Epithelial cell of proximal tubule (primary cell): ENCODE measurements around the gene GALNT9. TPM values are rescaled to one million over a fixed set of nuclear protein-coding genes. Genes with fewer than 3 reads are reported as not detected.

Experiments used
- DNase-seq: peaks from one replicate; pipeline ENCODE4 v3.0.0-alpha.2; 2011; ENCODE audit warnings: low read depth
- H3K4me3 ChIP-seq: 2 replicates; pipeline ENCODE4 v1.5.1; 2011; ENCODE audit warnings: low read depth, mild to moderate bottlenecking, low read length
- total RNA-seq: library from RNA; depleted of rRNA; stranded (reverse); fragments of >200 nt; gene quantifications from 2 replicates; pipeline ENCODE4 v1.2.3, GENCODE V29; 2015
- TF ChIP-seq, protein P1 (sequence below): conservative IDR thresholded peaks from 2 replicates; pipeline ENCODE4 v1.5.1; 2012; ENCODE audit warnings: low read depth, mild to moderate bottlenecking, low read length

Gene GALNT9
- total RNA-seq, 1 donor from 2014 or later = not detected

DNA sequence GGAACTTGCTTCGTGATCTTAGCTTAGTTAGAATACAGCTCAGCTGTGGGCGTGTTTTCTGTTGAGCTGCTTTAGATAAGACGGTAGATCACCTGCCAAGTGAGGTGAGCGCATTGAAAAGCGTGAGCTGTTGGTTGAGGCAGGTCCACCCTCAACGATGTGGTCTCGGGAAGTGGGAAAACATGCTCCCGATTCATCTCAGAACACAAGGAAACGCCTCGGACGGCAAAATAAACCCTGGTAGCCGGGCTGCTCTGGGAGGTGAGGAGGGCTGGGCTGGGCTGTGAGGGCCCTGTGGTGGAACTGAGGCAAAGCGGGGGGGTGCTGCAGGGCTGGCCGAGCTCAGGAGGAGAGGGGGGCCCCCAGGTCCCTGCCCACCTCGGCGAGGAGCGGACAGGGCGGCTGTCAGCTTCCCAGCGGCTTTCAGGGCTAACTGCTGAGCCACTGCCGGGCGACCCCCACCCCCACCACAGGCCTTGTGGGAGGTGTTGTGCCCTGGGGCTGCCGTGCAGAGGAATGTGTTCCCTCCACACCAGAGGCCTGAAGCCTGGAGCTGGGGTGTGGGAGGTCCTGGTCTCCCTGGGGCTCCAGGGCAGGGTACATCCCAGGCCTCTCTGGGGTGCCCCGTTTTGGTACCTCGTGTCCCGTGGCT, 154.4 kb downstream of the GALNT9 start:
- no peak overlapping the region for H3K4me3 ChIP-seq
- no peak for DNase-seq
- TF ChIP-seq, protein P1, sequence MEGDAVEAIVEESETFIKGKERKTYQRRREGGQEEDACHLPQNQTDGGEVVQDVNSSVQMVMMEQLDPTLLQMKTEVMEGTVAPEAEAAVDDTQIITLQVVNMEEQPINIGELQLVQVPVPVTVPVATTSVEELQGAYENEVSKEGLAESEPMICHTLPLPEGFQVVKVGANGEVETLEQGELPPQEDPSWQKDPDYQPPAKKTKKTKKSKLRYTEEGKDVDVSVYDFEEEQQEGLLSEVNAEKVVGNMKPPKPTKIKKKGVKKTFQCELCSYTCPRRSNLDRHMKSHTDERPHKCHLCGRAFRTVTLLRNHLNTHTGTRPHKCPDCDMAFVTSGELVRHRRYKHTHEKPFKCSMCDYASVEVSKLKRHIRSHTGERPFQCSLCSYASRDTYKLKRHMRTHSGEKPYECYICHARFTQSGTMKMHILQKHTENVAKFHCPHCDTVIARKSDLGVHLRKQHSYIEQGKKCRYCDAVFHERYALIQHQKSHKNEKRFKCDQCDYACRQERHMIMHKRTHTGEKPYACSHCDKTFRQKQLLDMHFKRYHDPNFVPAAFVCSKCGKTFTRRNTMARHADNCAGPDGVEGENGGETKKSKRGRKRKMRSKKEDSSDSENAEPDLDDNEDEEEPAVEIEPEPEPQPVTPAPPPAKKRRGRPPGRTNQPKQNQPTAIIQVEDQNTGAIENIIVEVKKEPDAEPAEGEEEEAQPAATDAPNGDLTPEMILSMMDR = no peak

DNA sequence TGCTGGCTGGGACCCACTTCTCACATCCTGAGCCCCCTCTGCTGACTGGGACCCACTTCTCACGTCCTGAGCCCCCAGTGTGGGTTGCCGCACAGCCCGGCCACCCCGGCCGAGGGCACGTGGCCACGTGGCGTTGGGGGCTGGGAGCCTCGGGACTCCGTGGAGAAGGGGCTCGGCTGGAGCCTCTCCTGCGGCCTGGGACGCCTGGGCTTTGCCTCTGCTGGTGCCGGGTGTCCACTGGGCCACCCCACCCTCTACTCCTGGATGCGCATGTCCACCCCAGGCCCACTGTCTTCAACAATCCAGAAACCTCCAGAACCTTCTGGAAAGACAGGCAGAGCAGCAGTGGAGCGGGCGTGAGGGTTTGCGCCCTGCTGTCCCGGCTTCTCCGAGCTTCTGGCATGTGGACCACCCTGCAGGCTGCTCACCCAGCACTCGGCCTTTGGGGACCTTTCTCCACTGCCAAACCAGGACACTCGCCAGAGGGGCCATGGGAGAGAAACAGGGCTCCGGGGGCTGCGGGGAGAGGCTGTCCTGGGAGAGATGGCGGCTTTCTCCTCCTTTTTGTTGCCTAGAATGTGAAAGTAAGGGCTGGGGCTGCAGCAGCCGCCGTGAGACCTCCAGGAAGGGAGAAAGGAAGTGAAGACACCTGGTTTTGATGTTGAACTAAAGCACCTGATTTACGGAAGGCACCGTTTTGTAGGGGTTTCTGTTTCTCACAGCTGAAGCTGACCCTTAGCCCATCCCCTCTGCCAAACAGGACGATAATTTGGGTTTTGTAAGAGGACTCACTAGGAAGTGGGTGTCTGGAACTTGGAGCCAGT, 155.2 kb downstream of the GALNT9 start:
- DNase-seq = no peak
- TF ChIP-seq, protein P1 = no peak
- no peak overlapping the region for H3K4me3 ChIP-seq

GRCh38 chr12:132173135-132174014, 156.0 kb downstream of the GALNT9 start:
- no peak overlapping the region for H3K4me3 ChIP-seq
- TF ChIP-seq, protein P1 = no peak
- DNase-seq = no peak

DNA sequence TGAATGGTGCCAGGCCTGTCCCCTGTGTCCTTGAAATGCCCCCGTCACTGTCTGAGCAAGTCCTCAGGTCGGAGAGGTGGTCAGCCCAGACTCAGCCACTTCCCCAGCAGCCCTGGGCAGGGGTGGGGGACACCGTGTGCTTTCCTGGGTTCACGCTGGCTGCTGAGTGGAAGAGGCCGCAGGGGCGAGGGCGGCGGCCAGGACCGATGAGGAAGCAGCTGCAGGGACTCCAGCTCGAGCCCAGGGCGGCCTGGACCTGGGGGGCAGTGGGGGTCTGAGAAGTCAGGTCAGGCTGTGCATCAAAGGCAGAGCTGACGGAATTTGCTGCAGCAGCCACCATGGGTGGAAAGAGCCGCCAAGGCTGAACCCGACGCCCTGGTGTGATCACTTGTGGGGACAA, 156.8 kb downstream of the GALNT9 start:
- TF ChIP-seq, protein P1 = no peak
- no peak for DNase-seq
- H3K4me3 ChIP-seq = no peak overlapping the region

DNA sequence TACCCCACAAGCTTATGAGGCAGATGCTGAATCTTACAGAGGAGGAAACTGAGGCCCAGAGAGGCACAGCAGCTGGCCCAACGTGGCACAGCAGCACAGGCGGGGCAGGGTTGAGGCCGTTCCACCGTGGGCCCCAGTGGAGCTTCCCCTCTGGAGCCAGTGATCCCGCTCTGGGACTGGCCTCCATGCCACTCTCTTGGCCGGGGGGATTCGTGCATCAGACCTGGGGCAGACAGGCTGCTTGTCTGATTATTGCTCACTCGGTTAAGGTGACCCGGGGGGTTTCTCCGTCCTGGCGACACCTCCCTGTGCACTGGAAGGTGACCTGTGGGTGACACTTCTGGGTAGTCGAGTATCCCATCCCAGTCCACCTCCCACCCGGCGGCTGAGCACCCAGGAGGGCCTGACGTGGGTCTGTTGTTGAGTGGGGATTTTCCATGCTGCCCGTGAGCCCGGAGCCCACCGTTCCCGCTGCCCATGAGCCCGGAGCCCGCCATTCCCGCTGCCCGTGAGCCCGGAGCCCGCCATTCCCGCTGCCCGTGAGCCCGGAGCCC, 157.3 kb downstream of the GALNT9 start:
- TF ChIP-seq, protein P1 = no peak
- H3K4me3 ChIP-seq = no peak overlapping the region
- DNase-seq = no peak

DNA sequence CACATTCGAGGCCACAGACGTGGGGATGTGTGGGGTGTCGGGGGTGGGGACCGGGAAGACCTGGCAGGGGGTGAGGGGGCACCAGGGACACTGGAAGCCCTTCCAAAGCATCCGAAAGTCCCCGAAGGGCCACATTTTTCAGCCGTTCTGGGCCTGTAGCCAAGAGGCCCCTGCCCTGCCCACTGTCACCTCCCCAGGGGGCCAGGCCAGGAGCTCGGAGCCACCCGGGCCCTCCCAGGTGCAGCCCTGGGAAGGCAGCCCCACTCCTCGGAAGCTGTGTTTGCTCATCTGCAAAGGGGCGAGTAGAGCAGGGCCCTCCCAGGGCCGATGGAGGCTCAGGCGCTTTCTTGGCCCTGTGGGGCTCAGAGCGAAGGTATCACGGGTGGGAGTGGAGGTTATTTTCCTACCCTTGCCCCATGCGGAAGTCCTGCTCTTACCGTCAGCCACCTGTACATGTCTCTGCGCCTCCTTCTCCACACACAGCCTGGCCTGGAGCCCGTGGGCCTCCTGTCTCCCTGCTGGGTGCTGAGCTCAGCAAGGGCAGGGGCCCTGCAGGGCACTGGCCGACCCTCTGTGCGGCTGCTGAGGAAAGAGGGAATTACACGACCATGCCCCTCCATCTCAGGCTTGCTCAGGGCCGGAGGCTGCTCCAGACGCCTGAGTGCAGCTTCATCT, 158.0 kb downstream of the GALNT9 start:
- no peak overlapping the region for H3K4me3 ChIP-seq
- DNase-seq = no peak
- TF ChIP-seq, protein P1 = no peak
